HG02840 (cell line): Measurements from ENCODE around the gene TOMM34.
A peak's percentile ranks its signal among the peaks of the same experiment; 100 is the strongest.

Source experiments
- ATAC-seq: cut with Tn5 transposase; IDR thresholded peaks from one replicate; pipeline ENCODE4 v1.9.1; 2021; ENCODE audit warnings: mild to moderate bottlenecking, moderate library complexity, moderate number of reproducible peaks; ENCODE audit not compliant: unreplicated experiment, low FRiP score

The TOMM34 gene, protein sequence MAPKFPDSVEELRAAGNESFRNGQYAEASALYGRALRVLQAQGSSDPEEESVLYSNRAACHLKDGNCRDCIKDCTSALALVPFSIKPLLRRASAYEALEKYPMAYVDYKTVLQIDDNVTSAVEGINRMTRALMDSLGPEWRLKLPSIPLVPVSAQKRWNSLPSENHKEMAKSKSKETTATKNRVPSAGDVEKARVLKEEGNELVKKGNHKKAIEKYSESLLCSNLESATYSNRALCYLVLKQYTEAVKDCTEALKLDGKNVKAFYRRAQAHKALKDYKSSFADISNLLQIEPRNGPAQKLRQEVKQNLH

DNA sequence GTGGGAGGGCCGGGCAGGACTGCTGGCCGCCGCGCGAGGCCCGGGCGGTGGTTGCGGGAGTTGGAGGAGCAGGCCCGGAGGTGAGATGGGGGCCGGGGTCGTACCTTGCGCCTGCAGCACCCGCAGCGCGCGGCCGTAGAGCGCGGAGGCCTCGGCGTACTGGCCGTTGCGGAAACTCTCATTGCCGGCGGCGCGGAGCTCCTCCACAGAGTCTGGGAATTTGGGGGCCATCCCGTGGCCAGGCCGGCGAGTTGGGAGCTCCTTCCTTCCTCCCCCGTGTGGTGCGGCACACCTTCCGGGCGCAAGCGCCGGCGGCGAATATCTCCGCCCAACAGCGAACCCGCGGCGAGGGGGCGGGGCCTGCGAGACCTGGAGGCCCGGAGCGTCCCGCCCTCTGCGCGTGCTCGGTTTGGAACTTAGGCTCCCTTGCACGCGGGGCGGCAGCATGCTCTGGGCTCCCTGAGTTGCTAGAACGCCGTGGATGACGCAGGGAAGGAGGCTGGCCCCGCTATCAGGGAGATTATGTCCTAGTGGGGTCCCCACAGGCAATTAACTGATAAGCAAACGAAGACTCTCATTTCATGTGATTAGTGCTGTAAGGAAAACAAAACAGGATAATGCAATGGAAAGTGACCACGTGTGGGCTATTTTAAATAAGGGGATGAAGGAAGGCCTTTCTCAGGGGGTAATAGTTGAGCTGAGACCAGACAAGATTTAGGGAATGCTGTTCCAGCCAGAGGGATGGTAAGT is at the start of gene TOMM34:
TOMM34 (minus strand) TSS at position 295 of the 750 bp plus-strand sequence; CDS start at position 231, 64 bp downstream.
- ATAC-seq: peak; percentile 80

- no peak for ATAC-seq
These were observed 48.4 kb upstream of the TOMM34 start for GRCh38 chr20:45008521-45009049.

GRCh38 chr20:44997668-44998067 is 37.5 kb upstream of the TOMM34 start:
- no peak for ATAC-seq

DNA sequence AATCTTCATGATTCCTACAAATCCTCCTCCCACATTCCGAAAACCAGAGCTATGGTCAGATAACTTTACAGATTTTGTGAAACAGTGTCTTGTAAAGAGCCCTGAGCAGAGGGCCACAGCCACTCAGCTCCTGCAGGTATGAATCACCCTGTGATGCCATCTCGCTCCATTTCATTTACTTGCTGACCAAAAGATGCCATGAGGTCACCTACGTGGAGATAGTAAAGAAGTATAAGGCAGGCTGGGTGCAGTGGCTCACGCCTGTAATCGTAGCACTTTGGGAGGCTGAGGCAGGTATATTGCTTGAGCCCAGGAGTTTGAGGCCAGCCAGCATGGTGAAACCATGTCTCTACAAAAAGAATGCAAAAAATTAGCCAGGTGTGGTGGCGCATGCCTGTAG is 37.0 kb upstream of the TOMM34 start:
- no peak for ATAC-seq

DNA sequence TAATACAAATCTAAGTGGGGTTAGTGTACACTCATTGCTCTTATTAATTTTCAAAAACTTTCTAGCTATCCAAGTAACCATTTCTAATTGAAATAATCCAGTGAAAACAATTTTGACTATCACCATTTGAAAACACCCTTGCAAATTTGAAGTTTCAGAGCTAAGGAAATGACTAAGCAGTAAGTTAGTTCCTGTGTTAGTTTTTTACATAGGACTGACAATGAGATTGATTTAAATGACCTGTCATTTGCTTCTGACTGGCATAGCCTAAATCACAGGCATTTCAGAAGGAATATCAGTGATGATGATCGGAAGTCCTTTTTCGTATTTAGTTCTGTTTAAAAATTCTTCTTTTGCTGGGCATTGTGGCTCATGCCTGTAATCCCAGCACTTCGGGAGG is 33.1 kb upstream of the TOMM34 start:
- no peak for ATAC-seq

- no peak for ATAC-seq
These were observed 30.8 kb upstream of the TOMM34 start for GRCh38 chr20:44990957-44991356.

DNA sequence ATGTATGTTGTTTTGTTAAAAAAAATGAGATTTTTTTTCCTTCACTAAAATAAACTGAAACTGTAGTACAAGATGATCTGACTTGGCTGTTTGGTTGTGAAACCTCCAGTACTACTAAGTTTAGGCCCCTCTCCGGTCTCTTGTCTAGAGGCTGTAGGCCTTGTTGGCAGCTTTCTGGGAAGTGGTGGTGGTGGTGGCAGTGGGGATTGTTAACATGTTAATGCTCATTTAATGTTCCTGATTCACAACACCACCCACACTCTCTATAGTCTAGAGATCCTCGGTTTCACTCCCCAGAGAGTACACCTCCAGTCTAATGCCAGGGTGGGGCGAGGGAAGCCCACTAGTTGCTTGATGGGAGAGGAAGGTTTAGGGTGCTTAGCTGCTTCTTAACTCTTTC is 30.2 kb upstream of the TOMM34 start:
- ATAC-seq: no peak

DNA sequence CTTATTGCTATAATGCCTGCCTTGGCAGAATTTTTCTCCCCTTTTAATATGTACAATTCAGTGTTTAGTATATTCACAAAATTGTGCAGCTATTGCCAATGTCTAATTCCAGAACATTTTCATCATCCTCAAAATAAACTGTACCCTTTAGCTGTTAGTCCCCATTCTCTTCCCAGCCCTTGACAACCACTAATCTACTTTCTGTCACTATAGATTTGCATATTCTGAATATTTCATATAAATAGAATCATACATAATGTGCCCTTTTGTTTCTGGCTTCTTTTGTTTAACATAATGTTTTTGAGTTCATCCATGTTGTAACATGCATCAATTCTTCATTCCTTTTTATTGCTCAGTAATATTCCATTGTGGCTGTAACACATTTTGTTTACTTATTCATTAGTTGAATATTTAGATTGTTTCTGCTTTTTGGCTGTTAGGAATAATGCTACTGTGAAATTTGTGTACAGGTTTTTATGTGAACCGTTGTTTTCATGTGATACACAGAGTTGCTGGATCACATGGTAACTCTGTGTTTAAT is 28.5 kb upstream of the TOMM34 start:
- no peak for ATAC-seq

DNA sequence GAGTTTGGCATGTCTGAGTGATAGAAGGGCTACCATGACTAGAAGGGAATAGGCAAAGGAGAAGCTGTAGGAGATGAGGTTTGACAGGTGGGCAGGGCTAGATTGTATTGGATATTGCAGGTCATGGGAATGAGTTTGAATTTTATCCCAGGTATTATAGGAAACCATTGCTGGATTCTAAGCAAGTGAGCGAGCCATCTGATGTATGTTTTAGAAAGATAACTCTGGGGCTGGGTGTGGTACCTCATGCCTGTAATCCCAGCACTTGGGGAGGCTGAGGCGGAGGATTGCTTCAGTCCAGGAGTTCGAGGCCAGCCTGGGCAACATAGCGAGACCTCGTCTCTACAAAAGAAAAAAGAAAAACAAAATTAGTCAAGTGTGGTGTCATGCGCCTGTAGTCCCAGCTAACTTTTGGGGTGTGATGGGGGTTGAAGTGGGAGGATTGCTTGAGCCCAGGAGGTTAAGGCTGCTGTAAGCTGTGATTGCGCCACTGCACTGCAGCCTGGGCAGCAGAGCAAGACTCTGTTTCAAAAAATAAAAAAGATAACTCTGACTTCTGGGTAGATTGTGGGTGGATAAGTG is 23.0 kb upstream of the TOMM34 start:
- no peak for ATAC-seq

- ATAC-seq: no peak
These were observed 21.7 kb upstream of the TOMM34 start for GRCh38 chr20:44981736-44982406.

DNA sequence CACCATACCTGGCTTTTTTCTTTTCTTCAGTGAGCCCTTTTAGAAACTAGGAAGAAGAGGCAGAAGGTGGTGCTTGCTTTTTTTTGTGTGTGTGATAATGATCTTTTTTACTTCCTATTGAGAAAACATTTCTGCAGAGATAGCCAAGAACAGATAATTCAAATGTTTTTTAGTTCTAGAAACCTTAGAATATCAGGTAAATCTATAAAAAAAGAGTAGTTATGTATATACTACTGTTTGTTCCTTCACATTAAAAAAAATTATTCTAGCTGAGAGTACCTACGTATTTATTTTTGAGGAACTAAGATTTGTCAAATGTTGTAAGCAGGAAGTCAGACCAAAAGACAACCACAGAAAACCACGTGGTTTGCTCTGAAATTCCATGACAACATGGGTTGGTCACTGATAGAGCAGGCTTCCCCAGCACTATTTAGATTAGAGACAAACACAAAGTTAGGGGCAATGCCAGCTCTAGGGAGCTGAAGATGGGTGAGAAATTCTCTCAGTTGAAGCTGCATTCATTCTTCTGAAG is 19.0 kb upstream of the TOMM34 start:
- peak; percentile 97 for ATAC-seq

GRCh38 chr20:44976698-44977097 is 16.5 kb upstream of the TOMM34 start:
- ATAC-seq: no peak

DNA sequence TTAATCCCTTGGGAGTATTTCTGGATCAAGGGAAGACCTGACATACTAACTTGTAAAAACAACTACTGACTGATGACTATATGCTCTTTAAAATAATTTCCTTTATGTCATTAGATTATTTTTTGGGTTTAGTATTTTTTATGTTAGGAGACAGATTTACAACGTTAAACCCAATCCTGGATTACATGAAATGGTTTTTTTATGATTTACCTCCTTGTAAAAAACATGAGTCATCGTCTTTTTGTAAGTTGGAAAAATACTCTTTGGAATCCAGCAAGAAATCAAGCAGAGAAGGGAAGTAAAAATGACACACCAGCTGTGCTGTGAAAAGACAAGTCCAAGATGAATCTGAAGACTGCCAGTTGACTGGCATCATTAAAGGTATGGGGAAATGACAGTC is 12.9 kb upstream of the TOMM34 start:
- ATAC-seq: no peak

- no peak for ATAC-seq
These were observed 10.1 kb upstream of the TOMM34 start for GRCh38 chr20:44970243-44970757.

DNA sequence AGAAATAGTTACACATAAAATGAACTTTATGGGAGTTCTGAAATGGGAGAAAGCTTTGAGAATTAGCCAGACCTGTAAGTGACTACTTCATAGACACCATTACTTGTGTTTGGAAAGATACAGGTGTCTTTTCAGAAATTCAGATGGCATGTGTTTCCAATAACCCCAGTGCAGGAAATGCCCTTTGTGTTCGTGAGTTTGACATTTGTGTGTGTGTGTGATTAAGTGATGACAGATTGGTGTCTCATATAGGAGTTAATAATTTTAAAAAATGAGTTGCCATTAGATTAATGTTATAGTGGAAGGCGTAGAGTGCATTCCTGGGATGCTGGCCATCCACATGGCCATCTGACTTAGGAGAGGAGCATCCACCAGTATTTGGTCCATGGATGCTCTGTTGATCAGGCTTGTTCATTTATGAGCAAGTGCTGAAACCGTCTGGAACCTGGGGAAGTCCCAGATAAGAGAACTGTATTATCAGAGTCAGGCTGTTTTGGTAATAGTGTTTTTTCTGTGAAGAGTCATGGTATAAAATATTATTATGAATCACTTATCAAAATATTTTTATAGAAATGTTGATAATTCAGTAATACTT is 9.2 kb upstream of the TOMM34 start:
- ATAC-seq: no peak

DNA sequence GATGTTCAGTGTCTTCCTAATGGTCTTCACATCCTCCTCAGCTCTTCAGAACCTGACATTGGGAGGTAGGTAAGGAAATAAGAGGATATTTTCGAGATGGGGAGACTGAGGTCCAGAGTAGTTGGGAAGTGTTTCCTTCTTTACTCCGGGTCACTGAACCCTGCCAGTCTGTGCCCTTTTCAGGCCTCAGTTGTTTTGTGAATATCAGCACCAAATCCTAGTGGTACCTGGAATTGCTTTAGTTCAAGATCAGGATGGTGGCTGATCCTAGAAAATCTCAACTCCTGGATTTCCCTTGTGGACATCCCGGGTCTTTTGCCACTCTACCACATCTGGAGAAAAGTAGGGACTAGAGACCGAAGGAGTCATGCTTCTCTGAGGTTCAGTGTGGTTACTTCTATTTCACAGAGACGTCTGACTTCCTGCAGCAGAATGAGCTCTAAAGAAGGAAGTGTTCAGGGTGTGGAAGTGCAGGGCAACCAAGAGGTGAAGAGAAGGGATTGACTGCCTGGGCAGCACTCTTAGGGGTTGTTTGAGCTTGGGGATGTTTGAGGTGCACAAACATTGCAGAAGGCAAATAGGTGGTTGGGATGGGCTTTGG is 7.1 kb upstream of the TOMM34 start:
- no peak for ATAC-seq

- peak; percentile 59 for ATAC-seq
These were observed 6.1 kb upstream of the TOMM34 start, which contains the start of gene STK4 for GRCh38 chr20:44966030-44966961. STK4 (plus strand) TSS chr20:44966512; CDS start chr20:44966569, 57 bp downstream.

DNA sequence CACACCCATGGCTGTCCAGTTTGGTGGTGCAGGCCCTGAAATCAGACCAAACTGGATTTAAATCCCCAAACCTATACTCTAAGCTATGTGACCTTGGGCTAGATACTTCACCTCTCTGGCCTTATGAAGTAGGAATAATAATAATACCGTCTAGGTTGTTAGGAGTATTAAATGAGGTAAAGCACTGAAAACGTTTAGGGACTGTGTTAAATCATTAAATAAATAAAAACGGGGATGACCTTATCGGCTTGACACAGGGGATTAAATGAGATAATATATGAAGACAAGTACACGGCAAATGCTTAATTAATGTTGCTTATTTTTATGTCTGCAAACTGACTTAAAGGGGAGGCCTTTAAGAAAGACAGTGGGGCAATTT is 5.4 kb upstream of the TOMM34 start:
- no peak for ATAC-seq
